H1 (cell line): ENCODE results near the gene CEP85L. TPM values are rescaled to one million over a fixed set of nuclear protein-coding genes. Genes with fewer than 3 reads are reported as not detected.

ENCODE experiments used
- HDAC2 ChIP-seq, 2 experiments: fragments of 300-600 bp in 1 of 2; sonication (generic) in 1 of 2; IDR thresholded peaks; 2 replicates each; pipeline ENCODE4 v1.6.1; 2011 to 2012; ENCODE audit warnings: low read depth in 2 of 2, low read length in 2 of 2, mild to moderate bottlenecking in 2 of 2, moderate library complexity in 2 of 2, borderline replicate concordance in 1 of 2, inconsistent platforms in 1 of 2
- KDM1A ChIP-seq: fragments of 200-600, 300-600 bp; sonication (generic); IDR thresholded peaks from 2 replicates; pipeline ENCODE4 v1.7.1; 2016; ENCODE audit warnings: mild to moderate bottlenecking, low read length, borderline replicate concordance
- RXRA ChIP-seq: IDR thresholded peaks from 2 replicates; pipeline ENCODE4 v1.6.1; 2011; ENCODE audit warnings: low read depth, mild to moderate bottlenecking, low read length, moderate library complexity; ENCODE audit not compliant: insufficient read depth
- TAF1 ChIP-seq: IDR thresholded peaks from 2 replicates; pipeline ENCODE4 v1.6.1; 2011; ENCODE audit warnings: mild to moderate bottlenecking, low read depth, low read length
- polyA plus RNA-seq, 7 experiments: library from polyadenylated mRNA; depleted of rRNA in 3 of 7; stranded (reverse) in 5 of 7; unstranded in 2 of 7; fragments of >200 nt in 5 of 7; fragments of 200-250 nt in 2 of 7; gene quantifications; 1 replicate in 5 of 7; 2 replicates in 1 of 7; 4 replicates in 1 of 7; pipeline versions ENCODE4 v1.2.1 to v1.2.3, GENCODE V29; 2011 to 2013; ENCODE audit warnings: missing spikeins in 2 of 7, mixed read lengths in 2 of 7
- total RNA-seq: library from RNA; stranded (reverse); fragmentation: NEBNext Ultra II Directional; extraction: Animal tissue kit (Norgen Biotek cat#: 25700); gene quantifications from 2 replicates; pipeline ENCODE4 v1.2.1, GENCODE V29; 2021

The CEP85L gene
- total and polyA plus RNA-seq, 2 of the 8 experiments (the other 6 are each of a cell fraction or from before 2014, with no cell fraction given): 3.2 to 27.6 TPM

GRCh38 chr6:118650582-118651281 lies 659 bp downstream of the CEP85L start (continued):
- TF ChIP-seq TAF1: peak; percentile 45; the same call in 1 of the 2 replicates
- 0 out of 4 replicates have a peak, but pooled peaks of 1 of the 2 experiments have one; percentile 84 for TF ChIP-seq HDAC2 (IDR thresholded peaks at IDR 0.05; ENCODE audit: borderline replicate concordance in 1 of 2, low read depth in 2 of 2, low read length in 2 of 2)
- 0 out of 2 replicates have a peak, but pooled peaks have one; percentile 2 for TF ChIP-seq KDM1A
- TF ChIP-seq RXRA: no peak
